ENCODE results near the gene C2CD5. TPM values are rescaled to one million over a fixed set of nuclear protein-coding genes. Genes with fewer than 3 reads are reported as not detected.

C2CD5 gene
- total and polyA plus RNA-seq, 2 of the 4 experiments (the other 2 are of a cell fraction), result 14.5 to 15.8 TPM

DNA sequence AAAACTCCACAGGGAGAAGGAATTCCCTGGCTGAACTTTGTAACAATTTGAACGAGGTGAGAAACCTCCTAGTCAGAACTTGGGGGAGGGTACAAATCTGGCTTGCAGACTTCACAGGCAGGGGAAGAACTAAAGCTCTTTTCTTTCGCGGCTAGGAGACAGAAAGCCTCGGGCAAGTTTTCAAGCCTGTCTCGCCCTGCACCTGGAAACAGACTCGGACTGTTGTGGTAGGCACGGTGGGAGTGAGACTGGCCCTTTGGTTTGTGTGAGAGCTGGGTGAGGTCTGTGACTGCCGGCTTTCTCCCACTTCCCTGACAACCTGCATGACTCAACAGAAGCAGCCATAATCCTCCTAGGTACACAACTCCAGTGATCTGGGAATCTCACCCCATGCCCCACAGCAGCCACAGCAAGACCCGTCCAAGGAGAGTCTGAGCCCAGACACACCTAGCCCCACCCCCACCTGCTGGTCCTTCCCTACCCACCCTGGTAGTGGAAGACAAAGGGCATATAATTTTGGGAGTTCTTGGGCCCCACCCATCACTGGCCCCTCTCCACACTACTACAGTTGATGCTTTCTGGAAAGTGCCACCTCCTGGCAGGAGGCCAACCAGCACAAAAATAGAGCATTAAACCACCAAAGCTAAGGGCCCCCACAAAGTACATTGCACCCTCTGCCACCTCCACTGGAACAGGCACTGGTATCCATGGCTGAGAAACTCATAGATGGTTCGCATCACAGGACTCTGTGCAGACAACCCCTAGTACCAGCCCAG, 107.1 kb downstream of the C2CD5 start:
- WGBS, 2 experiments (ENCODE audit: extremely low coverage in 2 of 2, insufficient read length in 1 of 2), result 100% methylated on average over 1 of the region's 10 CpGs; no CpG with 5 or more reads in 1 of the 2 experiments
- intact Hi-C loops (cut with micrococcal nuclease), result no loop called here
- no peak for ATAC-seq (ENCODE audit: low read depth)
- H3K9ac ChIP-seq (ENCODE audit: low read depth, low read length), result no peak overlapping the region
- H3K27me3 ChIP-seq (ENCODE audit: control insufficient read depth, insufficient read depth, low read length), result no peaks in the 10 kb centered on the region; the same call in 1 of the 2 replicates
- H4K91ac ChIP-seq (ENCODE audit: insufficient read depth, low read depth, low read length), result no peak overlapping the region
- no peaks in the 10 kb centered on the region for H3K4me1 ChIP-seq (ENCODE audit: control insufficient read depth, insufficient read depth, low read length)
- H3K18ac ChIP-seq (ENCODE audit: low read depth, low read length), result no peak overlapping the region
- ChIA-PET CTCF (no interaction called here), POLR2A (ENCODE audit: unreplicated experiment) (no interaction called here)
- no TSS peak for BruUV-seq (replicated peaks)
- no peak overlapping the region for H3K4me2 ChIP-seq (ENCODE audit: low read depth, low read length)
- no peak overlapping the region for H3K27ac ChIP-seq (ENCODE audit: insufficient read depth, low read length)
- H2BK120ac ChIP-seq (ENCODE audit: low read depth, low read length), result no peak overlapping the region
- H3K4ac ChIP-seq (ENCODE audit: low read depth, low read length), result no peak overlapping the region
- no peak overlapping the region for H2AK5ac ChIP-seq (ENCODE audit: low read depth, low read length)
- no peak overlapping the region for H2BK5ac ChIP-seq (ENCODE audit: low read depth, low read length, poor library complexity, severe bottlenecking)
- no peaks in the 10 kb centered on the region for H3K9me3 ChIP-seq (ENCODE audit: control insufficient read depth, insufficient read depth, low read length)
- H3K36me3 ChIP-seq (ENCODE audit: control insufficient read depth, insufficient read depth, low read length), result no peaks in the 10 kb centered on the region
- no peak overlapping the region for H2AK9ac ChIP-seq (replicated peaks; ENCODE audit: low read depth, low read length, poor library complexity)
- dilution Hi-C loops (cut with HindIII; ENCODE audit: low sequenced_read_pairs, unreplicated experiment), result no loop called here
- no peak overlapping the region for H4K8ac ChIP-seq (ENCODE audit: low read depth in 2 of 2, low read length in 2 of 2)
- H4K20me1 ChIP-seq (ENCODE audit: insufficient read depth, low read length), result no peaks in the 10 kb centered on the region
- no peak overlapping the region for H2AFZ ChIP-seq (replicated peaks; ENCODE audit: low read length, poor library complexity)
- no peak overlapping the region for H2BK15ac ChIP-seq (ENCODE audit: low read depth, low read length)
- no peaks in the 10 kb centered on the region for H3K9me1 ChIP-seq (ENCODE audit: insufficient read depth, low read length)
- H4K5ac ChIP-seq (ENCODE audit: low read depth, low read length), result no peak overlapping the region
- H2BK20ac ChIP-seq (ENCODE audit: low read depth, low read length), result no peak overlapping the region
- in situ Hi-C loops (cut with MboI; ENCODE audit: low sequenced_read_pairs), result loop anchor here (5.0 to 25.0 kb wide), 2 partner anchors 100 to 750 kb away; no protein-coding TSS in a partner anchor
- no peak overlapping the region for H3K23ac ChIP-seq (ENCODE audit: low read depth, low read length)
- TF ChIP-seq, protein P1, sequence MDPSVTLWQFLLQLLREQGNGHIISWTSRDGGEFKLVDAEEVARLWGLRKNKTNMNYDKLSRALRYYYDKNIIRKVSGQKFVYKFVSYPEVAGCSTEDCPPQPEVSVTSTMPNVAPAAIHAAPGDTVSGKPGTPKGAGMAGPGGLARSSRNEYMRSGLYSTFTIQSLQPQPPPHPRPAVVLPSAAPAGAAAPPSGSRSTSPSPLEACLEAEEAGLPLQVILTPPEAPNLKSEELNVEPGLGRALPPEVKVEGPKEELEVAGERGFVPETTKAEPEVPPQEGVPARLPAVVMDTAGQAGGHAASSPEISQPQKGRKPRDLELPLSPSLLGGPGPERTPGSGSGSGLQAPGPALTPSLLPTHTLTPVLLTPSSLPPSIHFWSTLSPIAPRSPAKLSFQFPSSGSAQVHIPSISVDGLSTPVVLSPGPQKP (IDR thresholded peaks at IDR 0.05; ENCODE audit: borderline replicate concordance, low read depth, low read length), result no peak
- TF ChIP-seq BHLHE40 (IDR thresholded peaks at IDR 0.05; ENCODE audit: low read depth, low read length) (no peak), MXI1 (IDR thresholded peaks at IDR 0.05; ENCODE audit: borderline replicate concordance, low read depth, low read length) (no peak), POLR2A (IDR thresholded peaks at IDR 0.05; ENCODE audit: low read depth, low read length) (no peak), RAD21 (IDR thresholded peaks at IDR 0.05; ENCODE audit: low read length) (no peak), CHD1 (IDR thresholded peaks at IDR 0.05; ENCODE audit: low read depth, low read length) (no peak), FOS (IDR thresholded peaks at IDR 0.05; ENCODE audit: low read depth, low read length) (no peak), SMC3 (IDR thresholded peaks at IDR 0.05; ENCODE audit: low read depth, low read length) (no peak), MAFK (IDR thresholded peaks at IDR 0.05; ENCODE audit: low read depth, low read length) (no peak)
- TF ChIP-seq, protein P2, sequence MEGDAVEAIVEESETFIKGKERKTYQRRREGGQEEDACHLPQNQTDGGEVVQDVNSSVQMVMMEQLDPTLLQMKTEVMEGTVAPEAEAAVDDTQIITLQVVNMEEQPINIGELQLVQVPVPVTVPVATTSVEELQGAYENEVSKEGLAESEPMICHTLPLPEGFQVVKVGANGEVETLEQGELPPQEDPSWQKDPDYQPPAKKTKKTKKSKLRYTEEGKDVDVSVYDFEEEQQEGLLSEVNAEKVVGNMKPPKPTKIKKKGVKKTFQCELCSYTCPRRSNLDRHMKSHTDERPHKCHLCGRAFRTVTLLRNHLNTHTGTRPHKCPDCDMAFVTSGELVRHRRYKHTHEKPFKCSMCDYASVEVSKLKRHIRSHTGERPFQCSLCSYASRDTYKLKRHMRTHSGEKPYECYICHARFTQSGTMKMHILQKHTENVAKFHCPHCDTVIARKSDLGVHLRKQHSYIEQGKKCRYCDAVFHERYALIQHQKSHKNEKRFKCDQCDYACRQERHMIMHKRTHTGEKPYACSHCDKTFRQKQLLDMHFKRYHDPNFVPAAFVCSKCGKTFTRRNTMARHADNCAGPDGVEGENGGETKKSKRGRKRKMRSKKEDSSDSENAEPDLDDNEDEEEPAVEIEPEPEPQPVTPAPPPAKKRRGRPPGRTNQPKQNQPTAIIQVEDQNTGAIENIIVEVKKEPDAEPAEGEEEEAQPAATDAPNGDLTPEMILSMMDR (conservative IDR thresholded peaks at IDR 0.05; ENCODE audit: low read depth, low read length), result no peak
- TF ChIP-seq, protein P3, sequence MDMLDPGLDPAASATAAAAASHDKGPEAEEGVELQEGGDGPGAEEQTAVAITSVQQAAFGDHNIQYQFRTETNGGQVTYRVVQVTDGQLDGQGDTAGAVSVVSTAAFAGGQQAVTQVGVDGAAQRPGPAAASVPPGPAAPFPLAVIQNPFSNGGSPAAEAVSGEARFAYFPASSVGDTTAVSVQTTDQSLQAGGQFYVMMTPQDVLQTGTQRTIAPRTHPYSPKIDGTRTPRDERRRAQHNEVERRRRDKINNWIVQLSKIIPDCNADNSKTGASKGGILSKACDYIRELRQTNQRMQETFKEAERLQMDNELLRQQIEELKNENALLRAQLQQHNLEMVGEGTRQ (IDR thresholded peaks at IDR 0.05; ENCODE audit: low read depth, low read length), result no peak
- DNase-seq, result no peak
- H3K14ac ChIP-seq (replicated peaks; ENCODE audit: low read depth, low read length), result no peak overlapping the region
- H3K79me1 ChIP-seq (ENCODE audit: low read depth in 1 of 2, low read length in 2 of 2), result no peaks in the 10 kb centered on the region
- no peak overlapping the region for H3K56ac ChIP-seq (ENCODE audit: extremely low read depth, insufficient read depth, low read length)
- no peak overlapping the region for H3K4me3 ChIP-seq (ENCODE audit: insufficient read depth, low read depth, low read length)

Data from IMR-90 (cell line).